ENCODE data around the gene C19orf33.

DNA sequence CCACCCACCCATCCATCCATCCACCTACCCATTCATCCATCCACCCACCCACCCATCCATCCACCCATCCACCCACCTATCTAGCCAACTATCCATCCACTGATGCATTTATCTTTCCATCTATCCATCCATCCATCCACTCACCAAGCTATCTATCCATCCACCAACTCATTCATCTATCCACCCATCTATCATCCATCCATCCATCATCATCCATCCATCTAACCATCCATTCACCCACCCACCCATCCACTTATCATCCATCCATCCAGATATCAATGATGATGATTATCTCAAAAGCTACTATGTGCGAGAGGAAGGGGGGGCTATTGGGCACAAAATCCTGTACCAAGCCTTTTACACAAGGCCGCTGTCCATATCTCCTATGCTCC is 6.2 kb downstream of the C19orf33 start:
- TF ChIP-seq, protein P1, sequence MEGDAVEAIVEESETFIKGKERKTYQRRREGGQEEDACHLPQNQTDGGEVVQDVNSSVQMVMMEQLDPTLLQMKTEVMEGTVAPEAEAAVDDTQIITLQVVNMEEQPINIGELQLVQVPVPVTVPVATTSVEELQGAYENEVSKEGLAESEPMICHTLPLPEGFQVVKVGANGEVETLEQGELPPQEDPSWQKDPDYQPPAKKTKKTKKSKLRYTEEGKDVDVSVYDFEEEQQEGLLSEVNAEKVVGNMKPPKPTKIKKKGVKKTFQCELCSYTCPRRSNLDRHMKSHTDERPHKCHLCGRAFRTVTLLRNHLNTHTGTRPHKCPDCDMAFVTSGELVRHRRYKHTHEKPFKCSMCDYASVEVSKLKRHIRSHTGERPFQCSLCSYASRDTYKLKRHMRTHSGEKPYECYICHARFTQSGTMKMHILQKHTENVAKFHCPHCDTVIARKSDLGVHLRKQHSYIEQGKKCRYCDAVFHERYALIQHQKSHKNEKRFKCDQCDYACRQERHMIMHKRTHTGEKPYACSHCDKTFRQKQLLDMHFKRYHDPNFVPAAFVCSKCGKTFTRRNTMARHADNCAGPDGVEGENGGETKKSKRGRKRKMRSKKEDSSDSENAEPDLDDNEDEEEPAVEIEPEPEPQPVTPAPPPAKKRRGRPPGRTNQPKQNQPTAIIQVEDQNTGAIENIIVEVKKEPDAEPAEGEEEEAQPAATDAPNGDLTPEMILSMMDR (IDR thresholded peaks at IDR 0.05; ENCODE audit: low read depth, low read length): no peak
- no peak for TF ChIP-seq POLR2A (IDR thresholded peaks at IDR 0.05; ENCODE audit: extremely low read depth, insufficient read length)
- TF ChIP-seq, protein P2, sequence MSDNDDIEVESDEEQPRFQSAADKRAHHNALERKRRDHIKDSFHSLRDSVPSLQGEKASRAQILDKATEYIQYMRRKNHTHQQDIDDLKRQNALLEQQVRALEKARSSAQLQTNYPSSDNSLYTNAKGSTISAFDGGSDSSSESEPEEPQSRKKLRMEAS (IDR thresholded peaks at IDR 0.05; ENCODE audit: low read depth, low read length): no peak
- no peak for TF ChIP-seq MYC (IDR thresholded peaks at IDR 0.05; ENCODE audit: low read depth, low read length)

Data from NB4 (cell line).